ENCODE results near the gene TMEM179B. TPM values are rescaled to one million over a fixed set of nuclear protein-coding genes. Genes with fewer than 3 reads are reported as not detected.

Gene TMEM179B
- total RNA-seq, 2 experiments from 2014 or later = 34.7 to 37.4 TPM

DNA sequence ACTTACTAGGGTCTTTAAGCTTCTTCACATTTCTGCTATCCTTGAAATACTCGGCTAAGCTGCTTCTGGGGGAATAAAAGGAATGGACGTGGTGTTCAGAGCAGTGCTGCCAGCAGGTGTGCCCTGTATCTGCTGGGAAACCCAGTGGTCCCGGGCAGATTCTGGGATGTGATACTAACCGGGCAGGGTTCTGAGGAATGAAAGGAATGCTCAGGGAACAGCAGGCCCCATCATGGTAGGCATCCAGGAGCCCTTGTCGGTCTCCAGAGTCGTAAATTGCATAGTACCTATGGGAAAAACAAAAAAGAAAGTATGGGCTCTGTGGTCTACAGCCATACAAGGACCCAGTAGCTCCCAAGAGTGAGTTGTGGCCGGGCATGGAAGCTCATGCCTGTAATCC is 9.1 kb downstream of the TMEM179B start:
- TF ChIP-seq, protein P1, sequence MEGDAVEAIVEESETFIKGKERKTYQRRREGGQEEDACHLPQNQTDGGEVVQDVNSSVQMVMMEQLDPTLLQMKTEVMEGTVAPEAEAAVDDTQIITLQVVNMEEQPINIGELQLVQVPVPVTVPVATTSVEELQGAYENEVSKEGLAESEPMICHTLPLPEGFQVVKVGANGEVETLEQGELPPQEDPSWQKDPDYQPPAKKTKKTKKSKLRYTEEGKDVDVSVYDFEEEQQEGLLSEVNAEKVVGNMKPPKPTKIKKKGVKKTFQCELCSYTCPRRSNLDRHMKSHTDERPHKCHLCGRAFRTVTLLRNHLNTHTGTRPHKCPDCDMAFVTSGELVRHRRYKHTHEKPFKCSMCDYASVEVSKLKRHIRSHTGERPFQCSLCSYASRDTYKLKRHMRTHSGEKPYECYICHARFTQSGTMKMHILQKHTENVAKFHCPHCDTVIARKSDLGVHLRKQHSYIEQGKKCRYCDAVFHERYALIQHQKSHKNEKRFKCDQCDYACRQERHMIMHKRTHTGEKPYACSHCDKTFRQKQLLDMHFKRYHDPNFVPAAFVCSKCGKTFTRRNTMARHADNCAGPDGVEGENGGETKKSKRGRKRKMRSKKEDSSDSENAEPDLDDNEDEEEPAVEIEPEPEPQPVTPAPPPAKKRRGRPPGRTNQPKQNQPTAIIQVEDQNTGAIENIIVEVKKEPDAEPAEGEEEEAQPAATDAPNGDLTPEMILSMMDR (IDR thresholded peaks at IDR 0.05) = no peak
- ChIA-PET CTCF (interaction anchor here (1.7 kb wide), 1 partner anchor 10 kb away, joined by 7 read pairs; no protein-coding TSS in a partner anchor), POLR2A (interaction anchor here (0.6 to 3.0 kb wide), 5 partner anchors 9 to 124 kb away, joined by 3 to 18 read pairs (median 3); partner anchors contain the start of genes LBHD1, NXF1, TMEM179B and WDR74)
- Mint-ChIP-seq H3K4me3 (no peak overlapping the region), H3K27me3 (no peaks in the 10 kb centered on the region), H3K9me3 (no peaks in the 10 kb centered on the region), H3K4me1 (ENCODE audit: low read depth) (peaks cover 20% of the 10 kb centered on the region), H3K27ac (no peak overlapping the region), H3K36me3 (ENCODE audit: low read depth) (peaks cover 89% of the 10 kb centered on the region)
- Histone ChIP-seq H3K4me1 (ENCODE audit: insufficient read depth, low read length) (peaks cover 19% of the 10 kb centered on the region), H3K36me3 (ENCODE audit: insufficient read depth, low read length) (peaks cover 91% of the 10 kb centered on the region), H3K4me3 (ENCODE audit: low read length) (no peak overlapping the region), H3K27ac (ENCODE audit: low read depth in 1 of 2, low read length in 2 of 2) (no peak overlapping the region), H3K9me3 (ENCODE audit: control insufficient read depth in 1 of 2, insufficient read depth in 1 of 2, low read length in 2 of 2) (no peaks in the 10 kb centered on the region), H3K27me3 (ENCODE audit: control insufficient read depth in 1 of 2, insufficient read depth in 2 of 2, low read length in 2 of 2) (no peaks in the 10 kb centered on the region)
- intact Hi-C loops (cut with DNase I, micrococcal nuclease) = no loop called here
- DNase-seq (no peak), ATAC-seq (ENCODE audit: poor library complexity) (no peak)

DNA sequence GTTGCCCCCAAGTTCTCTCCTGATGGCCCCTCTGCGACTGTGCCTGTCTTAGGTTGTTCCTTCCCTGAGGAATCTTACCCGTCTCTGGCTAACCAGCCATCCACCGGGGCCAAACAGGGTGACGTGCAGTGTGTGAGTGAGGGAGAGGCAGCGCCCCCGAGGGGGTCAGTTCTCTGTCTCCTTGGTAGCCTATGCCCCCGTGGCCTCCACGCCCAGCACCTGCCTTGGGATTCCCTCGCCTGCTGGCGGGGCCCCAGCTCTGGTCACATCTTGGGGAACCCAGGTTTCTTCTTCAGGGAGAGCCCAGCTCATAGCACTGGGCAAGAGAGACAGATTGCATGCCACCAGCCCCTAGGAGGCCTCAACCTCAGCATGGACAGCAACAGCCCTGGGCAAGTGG is 12.3 kb downstream of the TMEM179B start:
- H3K4me1 ChIP-seq (ENCODE audit: insufficient read depth, low read length) = peaks cover 24% of the 10 kb centered on the region
- no peaks in the 10 kb centered on the region for H3K27me3 ChIP-seq (ENCODE audit: control insufficient read depth in 1 of 2, insufficient read depth in 2 of 2, low read length in 2 of 2)
- no peaks in the 10 kb centered on the region for H3K9me3 ChIP-seq (ENCODE audit: control insufficient read depth in 1 of 2, insufficient read depth in 1 of 2, low read length in 2 of 2)
- peaks cover 22% of the 10 kb centered on the region for H3K4me1 Mint-ChIP-seq (ENCODE audit: low read depth)
- ChIA-PET CTCF (interaction anchor here (0.5 to 1.4 kb wide), 2 partner anchors 17 to 41 kb away, joined by 3 to 4 read pairs; no protein-coding TSS in a partner anchor), POLR2A (interaction anchor here (2.8 to 3.4 kb wide), 2 partner anchors 12 to 41 kb away, joined by 14 to 26 read pairs; partner anchors contain the start of genes TMEM179B and WDR74)
- H3K4me3 Mint-ChIP-seq = no peak overlapping the region
- no peaks in the 10 kb centered on the region for H3K9me3 Mint-ChIP-seq
- TF ChIP-seq, protein P1 (IDR thresholded peaks at IDR 0.05) = no peak
- H3K27ac Mint-ChIP-seq = no peak overlapping the region
- no peak for ATAC-seq (ENCODE audit: poor library complexity)
- H3K36me3 Mint-ChIP-seq (ENCODE audit: low read depth) = peaks cover 98% of the 10 kb centered on the region
- intact Hi-C loops (cut with DNase I, micrococcal nuclease) = no loop called here
- H3K27ac ChIP-seq (ENCODE audit: low read depth in 1 of 2, low read length in 2 of 2) = no peak overlapping the region
- DNase-seq = no peak
- H3K36me3 ChIP-seq (ENCODE audit: insufficient read depth, low read length) = peaks cover 95% of the 10 kb centered on the region
- no peak overlapping the region for H3K4me3 ChIP-seq (ENCODE audit: low read length)
- H3K27me3 Mint-ChIP-seq = no peaks in the 10 kb centered on the region

DNA sequence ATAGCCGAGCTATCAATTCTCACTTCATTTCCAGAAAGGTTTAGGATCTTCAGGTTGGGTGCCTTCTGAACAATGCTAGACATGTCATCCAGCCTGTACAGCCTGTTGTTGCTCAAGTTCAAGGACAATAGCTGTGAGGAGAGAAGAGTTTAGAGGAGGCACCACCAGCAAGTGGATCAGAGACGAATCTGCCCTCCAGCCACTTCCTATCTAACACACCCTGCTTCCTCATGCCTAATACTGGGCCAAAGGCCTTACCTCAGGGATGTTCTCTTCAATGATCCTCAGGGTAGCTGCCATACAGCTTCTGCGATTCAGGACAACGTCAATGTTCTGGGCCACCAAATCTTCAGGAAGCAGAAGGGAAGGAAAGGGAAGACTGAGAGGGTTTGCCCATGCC is 13.9 kb downstream of the TMEM179B start:
- ATAC-seq (ENCODE audit: poor library complexity) = no peak
- H3K27ac ChIP-seq (ENCODE audit: low read depth in 1 of 2, low read length in 2 of 2) = no peak overlapping the region
- POLR2A ChIA-PET = interaction anchor here (0.9 to 3.4 kb wide), 8 partner anchors 9 to 74 kb away, joined by 3 to 26 read pairs (median 4); partner anchors contain the start of genes HNRNPUL2, TMEM179B, TMEM223 and WDR74
- no peaks in the 10 kb centered on the region for H3K27me3 ChIP-seq (ENCODE audit: control insufficient read depth in 1 of 2, insufficient read depth in 2 of 2, low read length in 2 of 2)
- CTCF ChIA-PET = interaction anchor here (1.4 to 2.0 kb wide), 2 partner anchors 14 to 39 kb away, joined by 3 to 14 read pairs; partner anchors contain the start of gene TMEM179B
- H3K36me3 ChIP-seq (ENCODE audit: insufficient read depth, low read length) = peaks cover 80% of the 10 kb centered on the region
- Mint-ChIP-seq H3K4me3 (peak overlapping the region; percentile 25), H3K27me3 (no peaks in the 10 kb centered on the region), H3K27ac (no peak overlapping the region), H3K9me3 (no peaks in the 10 kb centered on the region), H3K4me1 (ENCODE audit: low read depth) (peaks cover 36% of the 10 kb centered on the region), H3K36me3 (ENCODE audit: low read depth) (peaks cover 94% of the 10 kb centered on the region)
- TF ChIP-seq, protein P1 (IDR thresholded peaks at IDR 0.05) = no peak
- no peak overlapping the region for H3K4me3 ChIP-seq (ENCODE audit: low read length)
- intact Hi-C loops (cut with DNase I, micrococcal nuclease) = no loop called here
- H3K4me1 ChIP-seq (ENCODE audit: insufficient read depth, low read length) = peaks cover 31% of the 10 kb centered on the region
- no peaks in the 10 kb centered on the region for H3K9me3 ChIP-seq (ENCODE audit: control insufficient read depth in 1 of 2, insufficient read depth in 1 of 2, low read length in 2 of 2)
- DNase-seq = no peak

All from CD4-positive, alpha-beta T cell (primary cell).